Measurements from ENCODE around the gene NTN3. TPM values are rescaled to one million over a fixed set of nuclear protein-coding genes. Genes with fewer than 3 reads are reported as not detected.

The NTN3 gene
- total RNA-seq, 6 experiments from 2014 or later: 0.39 to 2.1 (median 1.2) TPM

DNA sequence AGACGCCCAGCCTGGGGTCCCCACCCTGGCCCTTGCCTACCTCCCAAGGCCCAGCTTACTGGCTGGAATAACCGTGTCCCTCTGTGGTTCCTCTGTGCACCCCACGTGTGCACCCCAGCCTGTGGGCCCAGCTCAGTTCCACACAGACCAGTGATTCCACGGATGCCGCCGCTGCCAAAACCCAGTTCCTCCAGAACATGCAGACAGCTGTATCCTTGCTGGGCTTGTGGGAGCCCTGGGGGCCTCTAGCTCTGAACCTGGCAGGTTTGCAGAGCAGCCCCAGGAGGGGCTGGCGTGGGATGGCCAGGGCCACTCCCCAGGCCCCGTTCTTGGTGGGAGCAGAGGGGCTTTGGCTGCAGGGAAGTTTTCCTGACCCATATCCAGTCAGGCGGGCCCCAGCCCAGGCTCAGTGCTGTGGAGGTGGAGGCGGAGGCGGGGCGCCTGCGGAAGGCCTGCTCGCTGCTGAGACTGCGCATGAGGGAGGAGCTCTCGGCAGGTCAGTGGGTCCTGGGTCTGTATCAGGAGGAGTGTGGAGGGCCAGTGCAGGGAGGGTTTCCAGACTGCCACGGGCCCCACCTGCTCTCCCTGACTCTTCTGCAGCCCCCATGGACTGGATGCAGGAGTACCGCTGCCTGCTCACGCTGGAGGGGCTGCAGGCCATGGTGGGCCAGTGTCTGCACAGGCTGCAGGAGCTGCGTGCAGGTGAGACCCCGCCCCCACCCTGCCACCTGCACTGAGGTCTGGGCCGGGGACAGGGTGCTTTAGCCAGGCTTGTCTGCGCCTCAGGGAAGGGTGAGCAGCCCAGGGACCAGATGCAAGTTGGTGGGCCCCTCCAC lies 8.8 kb upstream of the NTN3 start:
- Histone ChIP-seq H3K9me3 (no peaks in the 10 kb centered on the region), H3K4me3 (no peak overlapping the region), H3K36me3 (no peaks in the 10 kb centered on the region), H3K4me1 (peaks cover 0 to 9% (median 0%) of the 10 kb centered on the region in 4 donors), H3K27me3 (no peaks in the 10 kb centered on the region), H3K27ac (no peak overlapping the region)
- ATAC-seq: no peak
- intact Hi-C loops (cut with DNase I): no loop called here
- DNase-seq: no peak
- TF ChIP-seq POLR2A (IDR thresholded peaks at IDR 0.05) (no peak), CTCF (IDR thresholded peaks at IDR 0.05) (no peak)
- 83% methylated on average over 1 of the region's 23 CpGs for WGBS (ENCODE audit: insufficient coverage, low coverage, low lambda C conversion rate, missing lambda C conversion rate)

- no peaks in the 10 kb centered on the region for H3K27me3 ChIP-seq
- intact Hi-C loops (cut with DNase I): no loop called here
- WGBS (ENCODE audit: insufficient coverage, low coverage, low lambda C conversion rate, missing lambda C conversion rate): no CpG with 5 or more reads among the region's 12 CpGs
- ATAC-seq (no peak), DNase-seq (peak in 1 of 3 donors; percentile 44)
- no peak overlapping the region for H3K4me3 ChIP-seq
- H3K36me3 ChIP-seq: no peaks in the 10 kb centered on the region
- no peak overlapping the region for H3K27ac ChIP-seq
- H3K9me3 ChIP-seq: no peaks in the 10 kb centered on the region
- H3K4me1 ChIP-seq: peaks cover 0 to 26% (median 0%) of the 10 kb centered on the region in 4 donors
- no peak for TF ChIP-seq POLR2A (IDR thresholded peaks at IDR 0.05)
- TF ChIP-seq CTCF (IDR thresholded peaks at IDR 0.05): no peak
Measured at GRCh38 chr16:2464333-2464732, 6.8 kb upstream of the NTN3 start.

- H3K27ac ChIP-seq: no peak overlapping the region
- H3K9me3 ChIP-seq: no peaks in the 10 kb centered on the region
- WGBS (ENCODE audit: insufficient coverage, low coverage, low lambda C conversion rate, missing lambda C conversion rate): 71% methylated on average over 2 of the region's 12 CpGs
- intact Hi-C loops (cut with DNase I): no loop called here
- no peaks in the 10 kb centered on the region for H3K36me3 ChIP-seq
- peaks cover 0 to 23% (median 0%) of the 10 kb centered on the region in 4 donors for H3K4me1 ChIP-seq
- ATAC-seq (no peak), DNase-seq (no peak)
- H3K4me3 ChIP-seq: no peak overlapping the region
- TF ChIP-seq CTCF (IDR thresholded peaks at IDR 0.05): peak in 1 of 4 donors; percentile 5
- TF ChIP-seq POLR2A (IDR thresholded peaks at IDR 0.05): no peak
- no peaks in the 10 kb centered on the region for H3K27me3 ChIP-seq
Measured at GRCh38 chr16:2465653-2466415, 5.3 kb upstream of the NTN3 start.

DNA sequence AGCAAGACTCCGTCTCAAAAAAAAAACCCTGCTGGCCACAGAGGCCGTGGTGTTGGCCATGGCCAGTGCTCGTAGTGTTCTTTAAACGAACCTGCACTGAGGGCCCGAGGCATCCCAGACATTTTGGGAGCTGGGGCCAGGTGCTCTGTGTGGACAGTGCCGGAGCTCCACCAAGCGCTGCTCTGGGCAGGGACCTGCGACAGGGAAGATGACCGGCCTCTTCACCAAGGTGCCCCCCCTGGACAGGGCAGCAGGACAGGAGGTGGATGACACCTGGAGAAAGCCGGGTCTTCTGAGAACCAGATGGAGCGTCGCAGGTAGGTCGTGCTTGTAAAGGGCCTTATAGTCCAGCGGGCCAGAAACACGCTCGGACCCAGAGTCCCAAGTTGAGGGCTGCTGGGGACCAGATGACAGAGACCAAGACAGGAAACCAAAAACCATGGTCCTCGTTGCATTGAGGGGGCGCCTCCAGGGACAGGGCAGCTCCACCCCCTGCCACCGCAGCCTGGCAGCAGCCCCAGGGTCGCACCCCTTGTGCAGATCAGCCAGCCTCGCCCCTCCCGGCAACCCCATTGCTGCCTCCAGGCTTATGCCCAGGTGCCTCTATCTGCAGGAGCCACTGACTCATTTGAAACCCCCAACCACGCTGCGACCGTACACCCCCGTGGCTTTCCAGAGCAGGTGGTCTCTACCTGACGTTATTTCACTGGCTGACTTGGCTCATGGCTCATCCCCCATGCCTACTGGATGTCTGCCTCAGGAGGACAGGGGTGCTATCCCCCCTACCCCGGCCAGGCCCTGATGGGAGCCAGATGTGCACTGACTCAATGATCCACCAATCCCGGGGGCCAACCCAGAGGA lies 4.2 kb upstream of the NTN3 start:
- DNase-seq (peak in 1 of 3 donors; percentile 44), ATAC-seq (no peak)
- Histone ChIP-seq H3K36me3 (no peaks in the 10 kb centered on the region), H3K27me3 (no peaks in the 10 kb centered on the region), H3K4me1 (peaks cover 0 to 32% (median 3%) of the 10 kb centered on the region in 4 donors), H3K9me3 (no peaks in the 10 kb centered on the region), H3K4me3 (no peak overlapping the region), H3K27ac (no peak overlapping the region)
- intact Hi-C loops (cut with DNase I): no loop called here
- TF ChIP-seq CTCF (IDR thresholded peaks at IDR 0.05) (no peak), POLR2A (IDR thresholded peaks at IDR 0.05) (no peak)
- 55% methylated on average over 9 of the region's 29 CpGs for WGBS (ENCODE audit: insufficient coverage, low coverage, low lambda C conversion rate, missing lambda C conversion rate)
